GM18870 (cell line): ENCODE measurements around the gene NPAS1.
"Not testable (repeated sequence)": the region's sequence is repeated elsewhere in the genome, so short reads cannot be mapped to it uniquely, and the experiment has no call there.

Experiments
- ATAC-seq: cut with Tn5 transposase; IDR thresholded peaks from one replicate; pipeline ENCODE4 v1.9.1; 2021; ENCODE audit warnings: moderate library complexity; ENCODE audit not compliant: unreplicated experiment

Gene NPAS1

DNA sequence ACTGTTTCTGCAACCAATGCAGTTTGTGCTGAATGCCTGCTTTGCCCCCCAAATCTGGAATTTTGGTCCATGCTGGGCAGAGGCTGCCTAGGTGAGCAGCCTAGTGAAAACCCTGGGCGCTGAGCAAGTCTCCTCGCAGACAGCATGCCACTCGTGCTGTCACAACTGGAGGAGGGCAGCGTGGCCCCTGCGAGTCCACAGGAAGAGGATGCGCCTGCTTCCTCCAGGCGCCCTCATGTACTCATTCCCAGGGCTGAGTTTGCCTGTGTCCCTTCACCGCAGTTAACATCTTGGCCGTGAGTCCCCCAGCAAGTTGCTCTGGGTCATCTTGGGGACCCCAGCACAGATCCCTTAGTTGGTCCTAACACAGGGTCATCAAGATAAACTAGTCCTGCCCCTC lies 55.0 kb downstream of the NPAS1 start:
- no peak for ATAC-seq

DNA sequence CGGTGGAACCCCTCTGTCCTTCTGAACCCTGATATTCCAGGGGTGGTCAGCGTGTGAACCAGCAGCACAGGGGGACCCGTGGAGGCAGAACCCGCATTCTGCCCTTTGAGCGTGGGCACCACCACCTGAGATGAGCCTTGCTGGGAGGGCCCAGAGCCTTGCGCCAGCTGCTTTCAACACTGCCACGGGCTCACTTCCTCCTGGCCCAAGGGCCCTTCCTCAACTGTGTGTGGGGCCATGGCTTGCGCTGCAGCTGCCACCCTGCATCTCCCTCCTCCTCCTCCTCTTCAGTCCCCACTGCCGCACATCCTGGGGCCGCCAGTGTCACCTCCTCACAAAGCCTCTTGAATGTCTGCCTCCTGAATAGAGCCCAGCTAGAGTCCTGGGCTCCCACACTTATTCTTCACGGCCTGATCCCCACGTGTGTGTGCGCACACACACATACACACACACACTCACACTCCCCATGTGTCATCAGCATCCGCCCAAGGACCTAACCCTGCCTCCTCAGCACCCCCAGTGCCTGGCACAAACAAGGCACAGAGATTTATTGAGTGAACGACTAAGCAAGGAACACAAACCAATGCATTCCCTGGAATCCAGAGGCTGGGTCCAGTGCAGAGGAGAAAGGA lies 55.7 kb downstream of the NPAS1 start:
- no peak for ATAC-seq

DNA sequence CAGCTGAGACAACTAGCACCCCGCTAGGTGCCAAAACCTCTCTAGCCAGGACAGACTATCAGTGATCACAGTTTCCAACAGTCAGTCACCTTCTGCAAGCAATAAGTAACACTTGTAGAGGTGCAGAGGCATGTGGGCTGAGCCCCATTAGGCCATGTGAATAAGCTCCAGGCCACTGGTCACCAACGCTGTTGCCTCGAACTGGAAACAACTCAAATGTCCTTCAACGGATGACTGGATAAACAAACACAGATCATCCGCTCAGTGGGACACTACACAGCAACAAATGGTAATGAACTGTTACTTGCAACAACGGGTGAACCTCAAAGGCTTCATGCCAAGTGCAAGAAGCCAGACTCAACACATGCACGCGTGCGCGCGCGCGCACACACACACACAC lies 56.3 kb downstream of the NPAS1 start:
- ATAC-seq, result no peak

DNA sequence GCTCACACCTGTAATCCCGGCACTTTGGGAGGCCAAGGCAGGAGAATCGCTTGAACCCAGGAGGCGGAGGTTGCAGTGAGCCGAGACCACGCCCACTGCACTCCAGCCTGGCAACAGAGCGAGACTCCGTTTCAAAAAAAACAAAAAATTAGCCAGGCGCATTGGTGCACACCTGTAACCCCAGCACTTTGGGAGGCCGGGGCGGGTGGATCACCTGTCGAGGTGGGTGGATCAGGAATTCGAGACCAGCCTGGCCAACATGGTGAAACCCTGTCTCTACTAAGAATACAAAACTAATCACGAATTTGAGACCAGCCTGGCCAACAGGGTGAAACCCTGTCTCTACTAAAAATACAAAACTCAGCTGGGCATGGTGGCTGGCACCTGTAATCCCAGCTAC lies 58.7 kb downstream of the NPAS1 start:
- not testable (repeated sequence) for ATAC-seq

DNA sequence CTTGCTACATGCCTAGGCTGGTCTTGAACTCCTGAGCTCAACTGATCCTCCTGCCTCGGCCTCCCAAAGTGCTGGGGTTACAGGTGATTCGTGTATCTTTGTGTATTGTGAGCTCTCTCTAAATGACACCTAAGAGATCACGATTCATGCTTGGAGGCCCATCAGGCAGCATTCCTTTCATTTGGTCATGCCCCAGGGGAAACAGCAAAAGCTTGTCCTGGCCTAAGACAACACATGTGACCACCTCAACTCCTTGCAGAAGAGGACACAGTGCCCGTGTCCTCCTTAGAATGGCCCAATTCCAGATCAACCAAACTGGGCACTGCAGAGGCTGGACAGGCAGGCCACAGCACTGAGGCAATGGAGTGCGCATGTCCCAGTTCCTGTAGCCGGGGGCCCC lies 61.5 kb downstream of the NPAS1 start:
- no peak for ATAC-seq

DNA sequence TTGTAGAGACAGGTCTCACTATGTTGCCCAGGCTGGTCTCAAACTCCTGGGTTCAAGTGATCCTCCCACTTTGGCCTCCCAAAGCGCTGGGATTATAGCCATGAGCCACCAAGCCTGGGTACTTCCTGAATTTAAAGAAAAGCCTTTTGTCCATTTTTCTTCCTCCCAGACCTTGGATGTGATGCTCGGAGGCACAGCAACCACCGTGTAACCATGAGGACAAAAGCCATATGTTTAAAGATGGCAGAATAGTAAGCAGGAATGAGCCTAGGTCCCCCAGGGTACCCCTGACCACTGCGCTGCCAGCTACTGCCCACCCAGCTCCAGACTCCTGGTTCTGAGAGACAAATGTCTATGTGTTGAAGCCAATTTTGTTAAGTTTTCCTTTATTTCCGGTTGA lies 62.9 kb downstream of the NPAS1 start:
- no peak for ATAC-seq

DNA sequence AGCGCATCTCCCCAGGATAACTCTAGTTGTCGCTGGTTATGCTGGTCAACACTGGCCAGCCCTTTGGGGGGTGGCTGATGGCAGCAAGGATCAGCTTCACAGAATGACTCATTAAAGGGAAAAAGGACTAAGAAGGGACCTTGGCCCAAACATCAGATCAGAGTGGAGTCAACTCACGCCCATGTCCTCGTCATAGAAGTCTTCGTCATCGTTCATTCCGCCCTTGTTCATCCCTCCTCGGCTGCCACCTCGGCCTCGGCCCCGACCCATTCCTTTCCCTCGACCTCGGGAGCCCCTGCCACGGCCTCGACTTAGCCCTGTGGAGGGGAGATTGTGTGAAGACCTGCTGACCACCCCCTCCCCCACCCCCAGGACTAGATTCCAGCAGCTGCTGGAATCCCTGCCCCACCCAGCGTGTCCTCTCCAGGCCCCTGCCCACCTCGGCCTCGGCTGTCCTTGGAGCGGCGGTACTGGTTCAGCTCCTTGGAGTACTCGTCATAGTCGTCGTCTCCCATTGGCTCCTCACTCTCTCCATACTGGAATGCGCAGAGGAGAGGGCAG lies 65.3 kb downstream of the NPAS1 start:
- ATAC-seq, result no peak

DNA sequence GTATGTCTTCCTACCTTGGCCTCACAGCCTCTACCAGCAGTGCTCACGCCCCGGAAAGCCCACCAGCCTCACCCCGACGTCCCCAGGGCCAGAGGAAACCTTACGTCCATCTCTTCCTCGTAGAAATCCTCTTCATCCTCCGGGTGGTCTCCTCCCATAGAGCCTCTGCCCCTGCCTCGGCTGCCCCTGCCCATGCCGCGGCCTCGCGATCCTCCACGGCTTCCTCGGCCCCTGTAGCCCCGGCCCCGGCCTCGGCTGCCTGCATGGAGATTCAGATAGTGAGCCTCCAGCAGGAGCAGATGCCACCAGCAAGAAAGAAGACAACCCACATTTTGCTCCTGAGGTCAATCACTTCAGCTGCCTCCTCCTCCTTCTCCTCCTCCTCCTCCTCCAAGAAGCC lies 66.6 kb downstream of the NPAS1 start:
- no peak for ATAC-seq

DNA sequence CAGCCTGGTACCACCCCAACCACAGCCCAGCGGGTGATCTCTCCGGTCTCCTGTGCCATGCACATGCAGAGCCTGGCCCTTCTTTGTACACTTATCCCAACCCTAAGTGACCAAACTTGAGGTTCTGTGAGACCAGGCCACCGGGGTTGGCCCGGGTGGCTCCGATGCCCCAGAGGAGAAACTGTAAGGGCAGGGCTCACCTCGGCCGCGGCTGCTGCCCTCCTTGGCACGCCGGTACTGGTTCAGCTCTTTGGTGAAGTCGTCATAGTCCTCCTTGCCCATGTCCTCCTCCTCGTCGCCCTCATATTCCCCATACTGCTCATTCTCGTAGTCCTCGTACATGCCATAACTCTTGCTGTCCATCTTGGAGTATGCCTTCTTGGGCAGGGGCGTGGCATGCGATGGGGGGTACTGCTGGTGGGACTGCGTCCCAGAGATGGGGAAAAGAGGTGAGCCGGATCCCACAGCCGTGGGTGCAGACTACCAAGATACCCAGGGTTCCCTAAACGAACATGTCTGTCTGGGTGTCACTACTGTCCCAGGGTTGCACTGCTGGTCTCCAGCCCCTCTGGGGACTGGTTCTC lies 70.2 kb downstream of the NPAS1 start:
- no peak for ATAC-seq

DNA sequence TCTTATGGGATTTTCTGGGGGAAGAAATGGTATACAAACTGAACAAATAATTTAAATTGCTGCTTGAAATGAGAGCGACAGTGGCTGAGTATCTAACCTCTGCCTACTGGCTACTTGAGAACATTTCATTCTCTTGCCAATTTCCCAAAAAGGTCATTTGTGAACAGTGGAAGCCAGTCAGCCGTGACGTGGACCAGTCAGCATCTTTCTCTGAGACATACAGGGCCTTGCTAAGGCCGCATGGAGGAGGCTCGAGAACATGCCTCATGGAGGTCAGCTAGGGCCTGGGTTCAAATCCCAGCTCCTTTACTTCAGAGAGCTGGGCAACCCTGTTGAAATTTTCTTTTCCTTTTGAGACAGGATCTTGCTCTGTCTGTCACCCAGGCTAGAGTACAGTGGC lies 73.6 kb downstream of the NPAS1 start:
- no peak for ATAC-seq

DNA sequence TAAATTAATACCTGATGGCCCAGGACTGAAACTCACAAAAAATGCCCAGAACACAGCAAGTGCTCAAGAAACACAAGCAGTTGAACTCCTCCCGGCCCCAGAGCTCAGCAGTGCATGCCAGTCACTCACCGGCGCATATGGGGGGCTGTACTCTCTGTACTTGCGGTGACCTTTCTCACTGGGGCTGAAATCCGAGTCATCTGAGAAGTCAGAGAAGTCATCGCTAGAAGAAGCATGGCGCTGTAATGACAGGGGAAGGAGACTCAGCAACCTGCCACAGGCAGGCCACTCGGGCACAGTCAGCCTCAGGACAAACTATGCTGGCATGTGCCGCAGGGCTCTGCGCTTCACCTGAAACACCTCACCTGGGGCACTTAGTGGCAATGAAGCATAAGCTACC lies 74.2 kb downstream of the NPAS1 start:
- ATAC-seq, result no peak

DNA sequence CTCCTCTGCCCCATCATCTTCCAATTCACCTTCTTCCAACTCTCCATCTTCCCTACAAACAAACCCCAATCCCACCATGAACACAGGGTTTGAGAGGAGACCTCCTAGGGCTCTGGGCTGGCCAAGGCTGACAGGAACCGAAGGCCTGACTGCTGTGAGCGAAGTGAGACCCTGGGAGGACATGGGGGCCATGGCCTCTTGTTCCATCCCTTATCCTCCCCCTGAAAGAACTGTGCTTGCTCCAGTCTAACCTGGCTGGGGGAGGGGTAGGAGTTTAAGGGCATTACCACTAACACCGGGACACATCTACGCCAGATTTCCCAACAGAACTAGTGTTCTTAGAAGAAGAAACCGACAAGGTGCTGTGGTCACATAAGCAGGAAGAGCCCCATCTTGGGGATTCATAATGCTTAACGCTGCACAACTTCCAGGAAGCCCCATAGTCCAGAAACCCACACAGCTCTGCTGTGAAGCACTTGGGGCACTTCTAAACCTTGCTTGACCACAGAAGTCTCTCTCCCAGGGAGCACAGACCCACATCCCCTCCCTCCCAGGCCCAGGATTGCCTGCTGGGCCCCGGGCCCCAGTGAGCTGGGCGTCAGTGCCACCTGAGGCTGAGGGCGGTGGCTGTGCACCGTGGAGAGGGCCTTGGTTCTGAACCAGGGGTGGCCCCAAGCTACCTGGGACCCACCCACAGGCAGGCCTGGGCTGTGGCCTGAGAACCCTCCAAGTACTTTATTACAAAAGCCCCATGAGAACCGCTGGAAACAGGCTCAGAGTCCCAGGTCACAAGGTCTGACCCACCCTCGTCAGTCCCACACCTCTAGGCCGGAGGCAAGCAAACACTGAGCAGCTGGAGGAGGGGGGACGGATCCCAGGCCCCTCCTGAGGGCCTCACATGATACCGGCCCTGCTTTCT lies 75.2 kb downstream of the NPAS1 start:
- ATAC-seq, result no peak
